ENCODE measurements around the gene DBN1. TPM values are rescaled to one million over a fixed set of nuclear protein-coding genes. Genes with fewer than 3 reads are reported as not detected.

Gene DBN1
- total RNA-seq (2014; rRNA removed; shearing (Covaris generic)): 343 and 354 TPM in 2 replicates

GRCh38 chr5:177473443-177474001, at the start of gene DBN1:
DBN1 (minus strand) TSS chr5:177473634; CDS start chr5:177473521, 113 bp downstream.
- DNase-seq (ENCODE audit: low spot score): peak; percentile 51

GRCh38 chr5:177520916-177521513, 47.6 kb upstream of the DBN1 start:
- no peak for DNase-seq (ENCODE audit: low spot score)

- no peak for DNase-seq (ENCODE audit: low spot score)
Measured at GRCh38 chr5:177520271-177520670, 46.8 kb upstream of the DBN1 start.

GRCh38 chr5:177519463-177520235, 46.2 kb upstream of the DBN1 start:
- DNase-seq (ENCODE audit: low spot score): no peak

GRCh38 chr5:177516601-177517568, 43.5 kb upstream of the DBN1 start, which contains the start of gene DDX41:
DDX41 (minus strand) TSS chr5:177516961; CDS start chr5:177516945, 16 bp downstream.
- DNase-seq (ENCODE audit: low spot score): peak; percentile 97

GRCh38 chr5:177515580-177515979, 42.1 kb upstream of the DBN1 start:
- DNase-seq (ENCODE audit: low spot score): no peak

GRCh38 chr5:177514541-177514940, 41.1 kb upstream of the DBN1 start:
- no peak for DNase-seq (ENCODE audit: low spot score)

GRCh38 chr5:177513500-177513899, 40.1 kb upstream of the DBN1 start:
- no peak for DNase-seq (ENCODE audit: low spot score)

GRCh38 chr5:177512736-177513380, 39.4 kb upstream of the DBN1 start:
- no peak for DNase-seq (ENCODE audit: low spot score)

- DNase-seq (ENCODE audit: low spot score): no peak
Measured at GRCh38 chr5:177511796-177512675, 38.6 kb upstream of the DBN1 start.

- DNase-seq (ENCODE audit: low spot score): no peak
Measured at GRCh38 chr5:177511181-177511580, 37.7 kb upstream of the DBN1 start.

- no peak for DNase-seq (ENCODE audit: low spot score)
Measured at GRCh38 chr5:177510567-177511053, 37.2 kb upstream of the DBN1 start.

GRCh38 chr5:177509991-177510566, 36.6 kb upstream of the DBN1 start:
- DNase-seq (ENCODE audit: low spot score): no peak

- DNase-seq (ENCODE audit: low spot score): no peak
Measured at GRCh38 chr5:177509381-177509951, 36.0 kb upstream of the DBN1 start, which contains the start of gene DOK3. DOK3 (minus strand) TSS chr5:177509826; CDS start chr5:177509540, 286 bp downstream.

- DNase-seq (ENCODE audit: low spot score): no peak
Measured at GRCh38 chr5:177508837-177509236, 35.4 kb upstream of the DBN1 start.

GRCh38 chr5:177508221-177508611, 34.8 kb upstream of the DBN1 start:
- DNase-seq (ENCODE audit: low spot score): no peak

GRCh38 chr5:177507596-177508220, 34.3 kb upstream of the DBN1 start:
- no peak for DNase-seq (ENCODE audit: low spot score)

- no peak for DNase-seq (ENCODE audit: low spot score)
Measured at GRCh38 chr5:177507165-177507564, 33.7 kb upstream of the DBN1 start.

- no peak for DNase-seq (ENCODE audit: low spot score)
Measured at GRCh38 chr5:177505075-177505474, 31.6 kb upstream of the DBN1 start.

Measured in A172 (cell line).